Coronary artery (tissue), 2 donors: ENCODE data around the gene ZFHX3.

ENCODE experiments used
- DNase-seq: peaks from one replicate; pipeline ENCODE4 v3.0.0-alpha.2; 2017; ENCODE audit warnings: low spot score
- H3K27ac ChIP-seq, 2 donors: fragments of 200-600 bp; sonication (generic); one replicate each; pipeline ENCODE4 v1.5.1; 2016 to 2019
- H3K4me3 ChIP-seq: fragments of 200-600 bp; sonication (generic); 2 replicates; pipeline ENCODE4 v1.5.1; 2016; ENCODE audit warnings: mild to moderate bottlenecking, moderate library complexity
- CTCF ChIP-seq: fragments of 200-600 bp; sonication (generic); IDR thresholded peaks from one replicate; pipeline ENCODE4 v1.5.1; 2019; ENCODE audit warnings: antibody characterized with exemption

The ZFHX3 gene

GRCh38 chr16:73031155-73031866 is 16.6 kb downstream of the ZFHX3 start:
- no peak for TF ChIP-seq CTCF
- DNase-seq = no peak
- Histone ChIP-seq H3K27ac (peak overlapping the region; percentile 71 to 85), H3K4me3 (no peak overlapping the region)

- TF ChIP-seq CTCF = no peak
- no peak overlapping the region for H3K4me3 ChIP-seq
- DNase-seq = peak; percentile 26
- H3K27ac ChIP-seq = peak overlapping the region; percentile 15 to 78
Observed at GRCh38 chr16:73028721-73029361, 19.1 kb downstream of the ZFHX3 start.

- Histone ChIP-seq H3K27ac (peak overlapping the region; percentile 15 to 78), H3K4me3 (no peak overlapping the region)
- TF ChIP-seq CTCF = no peak
Observed at GRCh38 chr16:73028263-73028662, 19.7 kb downstream of the ZFHX3 start.

GRCh38 chr16:73027685-73028111 is 20.2 kb downstream of the ZFHX3 start:
- TF ChIP-seq CTCF = no peak
- peak; percentile 69 for DNase-seq
- H3K4me3 ChIP-seq = peak overlapping the region; percentile 49
- peak overlapping the region; percentile 15 to 78 for H3K27ac ChIP-seq

More at GRCh38 chr16:73028263-73028662, 19.7 kb downstream of the ZFHX3 start:
- DNase-seq = peak; percentile 59

GRCh38 chr16:73026754-73027684 is 20.9 kb downstream of the ZFHX3 start:
- peak overlapping the region; percentile 49 for H3K4me3 ChIP-seq
- peak; percentile 70 for DNase-seq
- peak overlapping the region; percentile 74 to 78 for H3K27ac ChIP-seq
- TF ChIP-seq CTCF = no peak

GRCh38 chr16:73025856-73026210 is 22.1 kb downstream of the ZFHX3 start:
- Histone ChIP-seq H3K4me3 (peak overlapping the region; percentile 41), H3K27ac (peak overlapping the region; percentile 74 to 77)
- peak; percentile 67 for DNase-seq
- TF ChIP-seq CTCF = no peak
